ENCODE data around the gene CABP1.

- TF ChIP-seq POLR2AphosphoS5 (IDR thresholded peaks at IDR 0.05) = no peak
- TF ChIP-seq CTCF (IDR thresholded peaks at IDR 0.05) = no peak
- no peak for TF ChIP-seq POLR2A (IDR thresholded peaks at IDR 0.05)
Observed at GRCh38 chr12:120699553-120699952, 59.1 kb downstream of the CABP1 start.
